HG03066 (cell line): Measurements from ENCODE around the gene KRT17.
"Not testable (repeated sequence)": the region's sequence is repeated elsewhere in the genome, so short reads cannot be mapped to it uniquely, and the experiment has no call there.

Source experiments
- ATAC-seq: cut with Tn5 transposase; IDR thresholded peaks from one replicate; pipeline ENCODE4 v1.9.1; 2021; ENCODE audit warnings: low read depth; ENCODE audit not compliant: unreplicated experiment

Gene KRT17

DNA sequence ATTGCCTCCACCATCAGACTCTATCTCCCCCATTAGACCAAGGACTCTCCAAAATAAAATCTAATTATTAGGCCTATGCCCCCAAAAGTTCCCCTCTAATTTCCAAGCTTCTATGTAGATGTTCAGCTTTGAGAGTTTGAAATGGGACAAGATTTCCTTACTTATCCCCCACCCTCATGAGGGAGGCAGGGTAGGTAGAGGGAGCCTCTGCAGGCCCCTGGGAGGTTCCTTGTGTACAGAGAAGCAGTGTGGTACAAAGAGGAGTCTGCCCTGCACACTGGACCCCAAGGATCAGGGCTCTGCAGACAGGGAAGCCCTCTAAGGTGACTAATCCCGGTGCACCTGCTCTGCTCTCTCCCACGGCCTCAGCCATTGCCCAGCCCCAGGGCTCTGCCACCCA, 2.5 kb downstream of the KRT17 start:
- no peak for ATAC-seq

DNA sequence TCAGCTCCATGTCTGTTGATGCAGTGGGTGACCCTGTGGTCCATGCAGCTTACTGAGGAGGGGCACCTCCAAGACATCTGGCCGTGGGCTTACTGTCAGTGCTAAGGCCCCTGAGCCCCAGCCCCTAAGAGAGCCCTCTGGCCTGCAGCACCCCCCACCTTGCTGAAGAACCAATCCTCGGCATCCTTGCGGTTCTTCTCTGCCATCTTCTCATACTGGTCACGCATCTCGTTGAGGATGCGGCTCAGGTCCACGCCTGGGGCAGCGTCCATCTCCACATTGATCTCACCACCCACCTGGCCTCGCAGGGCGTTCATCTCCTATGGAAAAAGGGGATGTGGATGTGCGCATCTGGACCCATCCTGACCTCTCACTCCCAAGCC, 2.9 kb downstream of the KRT17 start:
- not testable (repeated sequence) for ATAC-seq

DNA sequence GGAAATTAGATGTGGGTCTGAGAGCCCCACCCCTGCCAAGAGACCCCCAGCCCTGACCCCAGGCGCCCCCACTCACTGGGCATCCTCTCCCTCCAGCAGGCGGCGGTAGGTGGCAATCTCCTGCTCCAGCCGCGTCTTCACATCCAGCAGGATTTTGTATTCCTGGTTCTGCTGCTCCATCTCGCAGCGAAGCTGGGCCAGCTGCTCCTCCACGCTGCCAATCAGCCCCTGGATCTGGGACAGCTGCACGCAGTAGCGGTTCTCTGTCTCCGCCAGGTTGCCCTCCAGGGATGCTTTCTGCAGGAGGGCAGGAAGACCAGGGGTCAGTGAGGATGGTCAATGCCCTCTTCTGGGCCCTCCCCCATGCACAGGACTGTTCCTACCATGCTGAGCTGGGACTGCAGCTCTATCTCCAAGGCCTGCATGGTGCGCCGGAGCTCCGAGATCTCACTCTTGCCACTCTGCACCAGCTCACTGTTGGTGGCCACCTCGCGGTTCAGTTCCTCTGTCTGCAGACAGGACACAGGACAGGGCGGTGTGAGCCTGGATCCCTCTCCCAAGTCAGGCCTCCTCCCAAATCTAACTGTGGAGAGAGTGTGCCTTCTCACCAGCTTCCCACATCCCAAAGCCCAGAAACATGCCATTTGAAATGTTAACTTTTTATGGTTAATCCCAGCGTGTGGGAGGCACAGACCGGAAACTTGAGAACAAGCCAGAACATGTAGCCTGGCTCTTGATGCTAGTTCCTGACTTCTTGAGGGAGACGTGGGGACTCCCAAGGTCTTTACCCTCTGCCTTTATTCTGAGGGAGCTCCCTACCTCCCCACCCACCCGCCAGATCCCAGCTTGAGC, 3.6 kb downstream of the KRT17 start:
- ATAC-seq, result no peak

DNA sequence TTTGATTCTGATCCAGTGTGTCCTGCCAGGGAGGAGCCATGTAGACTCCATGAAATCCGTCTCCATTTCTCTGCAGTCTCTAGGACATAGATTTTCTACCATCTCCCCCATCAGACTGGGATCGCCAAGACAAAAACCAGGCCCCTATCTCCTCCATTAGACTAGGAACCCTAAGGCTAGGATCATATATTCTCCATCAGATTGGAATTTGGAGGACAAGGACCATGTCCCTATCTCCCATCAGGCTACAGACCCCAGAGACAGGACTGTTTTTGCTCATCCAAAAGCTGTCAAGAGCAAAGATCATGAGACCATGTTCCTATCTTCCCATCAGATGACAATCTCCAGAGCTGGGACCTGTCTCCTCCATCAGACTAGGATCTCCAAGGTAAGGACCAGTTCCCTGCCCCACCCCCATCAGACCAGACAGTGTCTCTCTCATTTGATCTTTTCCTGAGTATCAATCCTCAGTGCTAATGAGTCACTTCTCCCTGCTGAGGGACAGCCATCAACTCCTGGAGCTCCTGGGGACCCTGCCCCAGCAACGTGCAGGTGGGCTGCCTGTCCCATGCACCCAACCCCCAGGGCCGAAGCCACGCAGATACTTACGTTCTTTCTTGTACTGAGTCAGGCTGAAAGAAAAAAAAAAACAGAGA, 4.3 kb downstream of the KRT17 start:
- ATAC-seq, result not testable (repeated sequence)

DNA sequence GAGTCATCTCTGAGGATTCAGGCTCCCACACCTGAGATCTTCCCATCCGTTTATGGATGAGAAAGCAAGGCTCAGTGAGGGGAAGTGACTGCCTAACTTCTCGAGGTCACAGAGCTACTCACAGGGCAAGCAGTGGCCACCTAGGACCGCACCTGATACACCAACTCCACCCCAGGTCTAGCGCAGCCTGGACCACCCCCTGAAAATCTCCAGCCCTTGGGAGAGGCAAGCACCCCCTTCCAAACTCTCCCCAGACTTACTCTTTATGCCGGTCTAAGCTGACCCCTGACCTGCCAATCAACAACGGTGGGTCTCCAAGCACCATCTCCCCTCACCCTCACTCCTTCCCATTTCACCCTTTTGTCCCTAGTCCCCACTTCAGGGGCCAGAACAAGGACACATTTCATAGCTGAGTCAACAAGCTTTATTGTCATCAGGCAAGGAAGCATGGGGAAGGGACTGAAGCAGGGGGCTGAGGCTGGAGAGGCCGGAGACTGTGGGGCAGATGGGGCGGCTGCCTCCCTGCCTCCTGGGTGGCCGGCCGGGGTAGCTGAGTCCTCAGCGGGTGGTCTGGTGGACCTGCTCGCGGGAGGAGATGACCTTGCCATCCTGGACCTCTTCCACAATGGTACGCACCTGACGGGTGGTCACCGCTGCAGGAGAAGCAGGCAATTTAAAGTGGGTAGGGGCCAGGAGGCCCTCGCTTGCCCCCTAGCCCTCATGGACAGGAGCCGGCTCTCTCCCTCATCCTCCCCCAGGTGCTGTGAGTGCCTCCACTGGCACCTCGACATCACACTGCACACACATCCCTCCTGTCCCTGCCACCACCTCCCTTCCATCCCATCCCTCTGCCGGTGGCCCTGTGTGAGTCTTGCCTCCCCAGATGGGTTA, 5.1 kb downstream of the KRT17 start:
- no peak for ATAC-seq

DNA sequence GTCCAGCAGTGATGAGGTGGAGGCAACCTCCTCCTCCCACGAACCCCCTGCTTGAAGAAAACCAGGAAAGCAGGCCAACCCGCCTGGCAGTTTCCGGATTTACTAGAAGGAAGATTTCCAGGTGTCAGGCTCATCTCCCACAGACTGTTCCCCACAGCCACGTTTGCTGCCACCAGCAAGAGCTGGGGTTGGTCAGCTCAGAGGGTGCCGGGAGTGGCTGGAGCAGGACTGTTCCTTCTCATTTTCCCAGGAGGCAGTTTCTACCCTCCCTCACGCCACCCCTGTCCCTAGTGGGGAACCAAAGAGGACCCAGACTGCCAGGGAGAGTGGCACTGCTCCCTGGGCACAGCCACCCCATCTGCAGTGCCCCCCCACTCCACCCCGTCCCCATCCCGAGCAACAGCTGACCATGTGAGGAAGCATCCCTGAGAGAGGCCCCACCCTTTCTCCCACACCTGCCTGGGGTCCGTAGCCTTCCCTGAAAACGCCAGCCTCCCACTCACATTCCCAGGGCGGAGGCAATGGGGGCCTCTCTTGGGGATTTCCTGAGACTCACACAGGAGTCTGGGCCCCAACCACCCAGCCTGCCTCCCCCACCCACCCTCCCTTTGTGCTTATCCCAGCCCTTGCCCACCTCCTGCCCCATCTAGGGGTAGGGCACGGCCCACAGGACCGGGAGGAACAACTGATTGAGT, 5.9 kb downstream of the KRT17 start:
- no peak for ATAC-seq

DNA sequence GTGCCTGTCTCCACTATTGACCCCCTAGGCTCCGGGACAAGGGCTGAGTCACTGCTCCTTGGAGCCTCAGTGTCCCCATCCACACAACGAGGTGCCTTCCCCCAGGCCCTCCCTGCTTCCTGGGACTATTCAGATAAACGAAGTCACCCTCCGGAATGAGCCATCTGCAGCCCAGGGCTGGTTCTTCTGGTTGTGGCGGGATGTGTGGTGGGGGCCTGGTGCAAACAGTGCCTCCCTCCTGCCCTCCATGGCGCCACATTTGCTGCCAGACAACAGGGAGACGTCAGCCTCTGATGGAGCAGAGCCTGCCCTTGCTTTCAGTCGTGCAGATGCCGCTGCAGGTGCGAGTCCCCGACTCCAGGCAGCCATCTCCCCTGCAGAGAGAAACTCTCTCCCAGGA, 6.7 kb downstream of the KRT17 start:
- no peak for ATAC-seq

DNA sequence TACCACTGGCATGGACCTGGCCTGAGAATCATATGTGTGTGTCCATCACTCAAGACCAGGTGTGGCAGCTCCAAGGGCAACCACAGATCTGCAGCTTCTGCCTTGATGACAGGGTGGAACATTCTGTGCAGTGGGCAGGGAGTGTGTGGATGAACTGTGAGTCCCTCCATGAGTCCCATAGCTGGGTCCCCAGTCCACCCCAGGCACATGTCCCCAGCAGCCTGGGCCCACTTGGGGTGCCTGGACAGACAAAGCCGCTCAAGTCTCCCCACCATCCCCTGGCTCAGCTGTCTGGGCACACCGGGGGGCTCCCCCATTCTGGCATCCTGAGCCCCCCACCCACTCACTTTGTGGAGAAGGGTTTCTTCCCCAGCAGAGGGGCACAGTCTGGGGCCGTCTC, 7.2 kb downstream of the KRT17 start:
- no peak for ATAC-seq

DNA sequence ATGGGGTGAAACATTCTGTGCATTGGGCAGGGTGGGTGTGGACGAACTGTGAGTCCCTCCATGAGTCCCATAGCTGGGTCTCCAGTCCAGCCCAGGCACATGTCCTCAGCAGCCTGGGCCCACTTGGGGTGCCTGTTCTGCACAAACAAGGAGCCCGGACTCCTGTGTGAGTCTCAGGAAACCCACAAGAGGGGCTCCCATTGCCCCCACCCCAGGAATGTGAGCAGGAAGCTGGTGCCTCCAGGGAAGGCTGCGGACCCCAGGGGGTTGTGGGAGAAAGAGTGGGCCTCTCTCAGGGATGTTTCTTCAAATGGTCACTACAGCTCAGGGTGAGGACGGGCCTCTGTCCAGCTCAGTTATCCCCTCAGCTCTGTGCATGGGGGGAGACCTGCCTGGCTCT, 7.9 kb downstream of the KRT17 start:
- ATAC-seq, result not testable (repeated sequence)

DNA sequence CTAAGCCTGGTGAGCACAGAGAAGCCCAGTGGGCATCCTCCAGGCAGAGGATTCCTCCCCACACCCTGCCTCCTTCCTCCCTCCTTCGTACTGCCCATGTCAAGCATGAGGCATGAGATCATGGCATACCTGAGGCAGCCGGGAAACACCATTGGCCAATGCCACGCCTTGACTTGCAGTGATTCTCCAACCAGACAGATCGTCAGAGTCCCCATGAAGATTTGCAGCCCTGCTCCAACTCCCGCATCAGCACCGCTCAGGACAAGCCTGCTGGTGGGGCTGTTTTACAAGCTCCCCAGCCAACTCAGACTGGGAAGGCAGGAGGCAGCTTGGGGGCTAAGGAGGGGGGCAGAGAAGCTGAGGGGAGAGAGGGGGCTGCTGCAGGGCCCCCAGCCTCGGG, 8.9 kb downstream of the KRT17 start:
- ATAC-seq, result no peak

DNA sequence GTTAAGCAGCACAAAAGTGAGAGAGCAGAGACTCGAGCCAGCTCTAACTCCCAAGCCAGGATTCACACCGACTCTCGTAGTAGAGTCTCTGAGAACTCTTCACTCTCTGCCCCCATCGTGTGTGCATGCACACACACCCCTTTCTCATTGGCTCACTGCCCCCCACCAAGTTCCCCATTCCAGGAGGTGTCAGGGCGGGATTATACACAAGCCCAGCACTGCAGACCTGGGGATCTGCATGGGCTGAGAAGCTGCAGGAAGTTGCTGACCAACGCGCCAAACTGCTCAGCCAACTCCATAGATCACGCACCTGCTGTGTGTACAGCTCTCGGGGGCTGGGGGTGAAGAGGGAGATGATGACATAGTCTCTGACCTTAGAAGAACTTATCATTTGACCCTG, 9.6 kb downstream of the KRT17 start:
- ATAC-seq, result not testable (repeated sequence)

DNA sequence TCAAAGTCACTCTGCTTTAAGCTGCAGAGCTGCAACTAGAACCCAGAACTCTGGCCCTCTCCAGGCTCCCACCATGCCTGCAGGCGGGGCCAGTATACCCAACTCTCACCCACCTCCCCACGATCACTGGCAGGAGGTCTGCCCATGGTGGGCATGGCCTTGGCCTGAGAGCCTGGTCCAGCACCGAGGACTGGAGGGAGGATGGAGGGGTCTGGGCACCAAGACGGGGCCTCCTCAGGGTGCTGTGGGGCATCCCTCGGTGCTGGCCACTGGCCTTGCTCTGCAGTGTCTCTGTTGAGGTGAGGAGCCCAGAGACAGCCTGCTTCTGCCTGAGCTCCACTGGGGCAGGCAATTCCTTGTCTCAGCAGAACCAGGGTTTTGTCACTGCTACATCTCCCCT, 10.3 kb downstream of the KRT17 start:
- ATAC-seq, result no peak

DNA sequence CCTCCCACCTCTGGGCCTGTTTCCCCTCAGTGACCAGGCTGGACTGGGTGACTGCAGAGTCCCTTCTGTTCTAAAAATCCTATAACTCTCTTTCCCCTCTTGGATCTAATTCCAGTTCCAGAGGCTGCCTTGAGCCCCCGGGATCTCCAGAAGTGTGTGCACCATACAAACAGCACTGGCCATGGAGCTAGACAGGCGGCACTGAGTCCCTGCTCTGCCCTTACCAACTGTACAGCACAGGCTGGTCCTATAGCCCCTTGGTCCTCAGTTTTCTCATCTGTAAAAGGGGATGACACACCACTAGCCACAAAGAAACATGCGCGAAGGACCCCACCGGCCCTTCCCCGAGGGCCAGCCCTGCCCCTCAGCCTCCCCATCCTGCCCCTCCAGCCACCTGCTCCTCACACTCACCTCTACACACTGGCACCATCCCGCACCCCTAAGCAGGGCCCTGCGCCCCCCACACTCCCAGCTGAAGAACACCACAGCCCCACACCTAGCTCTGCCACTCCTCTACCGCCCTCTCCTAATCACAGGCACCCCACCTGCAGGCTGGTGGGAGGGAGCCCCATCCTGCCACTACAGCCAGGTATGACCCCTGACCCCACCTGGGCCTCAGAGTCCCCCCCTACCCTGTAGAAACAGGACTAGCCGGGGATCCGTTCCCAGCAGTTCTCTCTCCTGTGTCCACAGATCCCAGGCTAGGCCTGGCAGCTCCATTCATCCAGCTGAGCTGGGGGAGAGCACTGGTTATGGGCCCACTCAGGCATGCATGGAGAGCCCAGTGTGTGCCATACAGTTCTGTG, 10.9 kb downstream of the KRT17 start:
- no peak for ATAC-seq

DNA sequence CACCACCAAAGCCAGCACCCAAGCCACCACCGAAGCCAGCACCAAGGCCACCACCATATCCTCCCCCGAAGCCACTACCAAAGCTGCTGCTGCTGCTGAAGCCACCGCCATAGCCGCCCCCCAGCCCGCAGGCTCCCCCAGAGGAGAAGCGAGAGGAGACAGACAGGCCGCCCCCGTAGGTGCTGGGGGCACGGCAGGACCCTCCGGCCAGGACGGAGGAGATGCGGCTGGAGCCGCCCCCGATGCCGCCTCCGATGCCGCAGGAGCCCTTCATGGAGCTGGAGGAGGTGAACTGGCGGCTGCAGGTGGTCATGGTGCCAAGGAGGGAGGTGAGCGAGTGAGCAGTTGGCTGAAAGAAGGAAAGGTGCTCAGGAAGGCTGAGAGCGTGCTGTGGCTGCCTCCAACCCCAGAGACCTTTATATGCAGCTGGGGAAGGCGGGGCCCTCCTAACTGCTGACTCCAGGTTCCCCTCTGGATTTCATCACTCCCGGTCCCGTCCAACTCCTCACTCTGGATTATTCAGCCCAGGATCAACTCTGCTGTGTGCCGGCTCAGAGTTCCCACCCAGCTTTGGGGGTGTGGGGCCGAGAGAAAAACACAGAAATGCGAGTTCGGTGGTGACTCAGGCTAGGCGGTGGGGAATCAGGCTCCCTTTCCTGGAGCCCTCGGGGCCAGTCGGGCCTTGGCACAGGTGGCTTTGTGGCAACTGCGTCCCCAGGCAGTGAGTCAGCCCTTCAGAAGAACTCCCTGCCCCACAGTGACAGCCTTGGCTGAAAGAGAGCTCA, 11.8 kb downstream of the KRT17 start, which contains the start of gene KRT16:
Gene KRT16, minus strand, starts transcription at position 392 of the 785 bp plus-strand sequence. Its CDS starts 79 bp downstream, at position 313.
- not testable (repeated sequence) for ATAC-seq

DNA sequence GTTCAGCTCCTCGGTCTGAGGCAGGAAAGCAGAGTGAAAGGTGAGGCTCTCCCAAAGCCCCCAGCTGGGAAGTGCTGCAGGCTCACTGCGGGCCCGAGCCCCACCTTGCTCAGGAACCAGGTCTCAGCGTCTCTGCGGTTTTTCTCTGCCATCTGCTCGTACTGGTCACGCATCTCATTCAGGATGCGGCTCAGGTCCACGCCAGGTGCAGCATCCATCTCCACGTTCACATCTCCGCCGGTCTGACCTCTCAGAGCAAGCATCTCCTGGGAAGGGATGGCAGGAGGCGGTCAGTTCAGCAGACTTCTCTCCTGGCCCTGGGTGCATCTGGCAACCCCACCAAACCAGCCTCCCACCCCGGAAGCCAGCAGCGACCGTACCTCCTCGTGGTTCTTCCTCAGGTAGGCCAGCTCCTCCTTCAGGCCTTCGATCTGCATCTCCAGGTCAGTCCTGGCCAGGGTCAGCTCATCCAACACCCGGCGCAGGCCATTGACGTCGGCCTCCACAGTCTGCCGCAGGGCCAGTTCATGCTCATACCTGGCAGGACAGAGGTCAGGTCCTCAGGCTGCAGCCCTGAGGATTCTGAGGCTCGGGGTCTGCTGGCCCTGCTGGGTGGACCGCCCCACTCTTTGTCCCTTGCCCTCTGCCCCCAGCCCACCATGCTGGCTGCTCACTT, 13.3 kb downstream of the KRT17 start:
- no peak for ATAC-seq

DNA sequence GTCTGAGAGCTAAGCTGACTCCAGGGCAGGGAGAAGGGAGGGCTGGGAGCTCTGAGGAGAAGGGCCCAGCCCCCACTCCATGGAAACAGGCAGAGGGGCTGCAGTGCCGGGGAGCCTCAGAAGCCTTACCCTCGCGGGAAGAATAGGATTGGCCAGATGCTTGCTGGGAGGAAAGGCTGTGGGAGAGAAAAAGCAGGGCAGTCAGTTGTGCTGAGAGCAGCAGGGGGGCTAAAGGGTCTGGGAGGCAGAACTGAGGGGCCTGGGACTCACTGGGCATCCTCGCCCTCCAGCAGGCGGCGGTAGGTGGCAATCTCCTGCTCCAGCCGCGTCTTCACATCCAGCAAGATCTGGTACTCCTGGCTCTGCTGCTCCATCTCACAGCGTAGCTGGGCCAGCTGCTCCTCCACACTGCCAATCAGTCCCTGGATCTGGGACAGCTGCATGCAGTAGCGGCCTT, 14.3 kb downstream of the KRT17 start:
- not testable (repeated sequence) for ATAC-seq

DNA sequence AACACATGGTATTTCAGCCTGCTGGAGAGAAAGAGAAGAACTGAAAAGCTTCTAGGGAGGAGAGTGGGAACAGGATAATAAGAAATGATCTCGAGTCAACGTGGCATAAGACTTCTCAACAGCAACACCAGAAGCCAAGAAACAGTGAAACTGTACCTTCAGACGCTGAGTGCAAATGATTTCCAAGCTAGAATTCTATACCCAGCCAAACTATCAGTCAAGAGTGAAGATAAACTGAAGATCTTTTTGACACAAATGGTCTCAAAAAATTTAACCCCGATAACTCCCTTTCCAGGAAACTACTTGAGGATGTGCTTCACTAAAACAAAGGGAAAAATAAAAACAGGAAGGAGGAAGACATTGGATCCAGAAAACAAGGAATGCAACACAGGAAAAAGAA, 17.4 kb downstream of the KRT17 start:
- not testable (repeated sequence) for ATAC-seq

DNA sequence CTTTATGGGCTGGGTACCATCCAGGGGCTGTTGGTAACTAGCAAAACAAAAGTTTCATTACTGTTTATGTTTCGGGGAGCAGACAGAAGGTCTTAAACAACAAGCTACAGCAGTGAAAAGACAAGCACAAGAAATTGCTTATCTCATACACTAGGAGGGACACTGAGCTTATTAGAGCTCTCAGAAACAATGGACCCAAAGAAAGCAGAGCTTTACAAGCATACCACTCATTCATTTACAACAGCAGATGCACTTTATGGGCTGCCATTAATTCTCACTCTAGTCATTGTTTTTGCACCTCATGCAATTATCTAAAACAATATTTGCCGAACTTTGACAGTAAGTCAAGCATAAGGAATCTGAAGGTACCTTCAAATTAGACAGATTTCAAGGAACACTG, 21.9 kb downstream of the KRT17 start:
- no peak for ATAC-seq
